Mammary epithelial cell (primary cell): ENCODE results near the gene ARSJ.

ENCODE experiments used
- EZH2 ChIP-seq: IDR thresholded peaks from 2 replicates; pipeline ENCODE4 v1.6.1; 2012; ENCODE audit warnings: low read length, inconsistent platforms, borderline replicate concordance
- TF ChIP-seq, protein P1 (sequence below), 2 donors: IDR thresholded peaks in 1 of 2; conservative IDR thresholded peaks in 1 of 2; 2 replicates each; pipeline ENCODE4 v1.5.1; 2011 to 2012; ENCODE audit warnings: inconsistent platforms in 2 of 2, low read length in 2 of 2, mild to moderate bottlenecking in 2 of 2, control low read depth in 1 of 2, low read depth in 1 of 2; ENCODE audit not compliant: insufficient read depth in 1 of 2; ENCODE audit errors: extremely low read depth in 1 of 2

GRCh38 chr4:113947484-113947883 is 32.0 kb downstream of the ARSJ start:
- TF ChIP-seq, protein P1, sequence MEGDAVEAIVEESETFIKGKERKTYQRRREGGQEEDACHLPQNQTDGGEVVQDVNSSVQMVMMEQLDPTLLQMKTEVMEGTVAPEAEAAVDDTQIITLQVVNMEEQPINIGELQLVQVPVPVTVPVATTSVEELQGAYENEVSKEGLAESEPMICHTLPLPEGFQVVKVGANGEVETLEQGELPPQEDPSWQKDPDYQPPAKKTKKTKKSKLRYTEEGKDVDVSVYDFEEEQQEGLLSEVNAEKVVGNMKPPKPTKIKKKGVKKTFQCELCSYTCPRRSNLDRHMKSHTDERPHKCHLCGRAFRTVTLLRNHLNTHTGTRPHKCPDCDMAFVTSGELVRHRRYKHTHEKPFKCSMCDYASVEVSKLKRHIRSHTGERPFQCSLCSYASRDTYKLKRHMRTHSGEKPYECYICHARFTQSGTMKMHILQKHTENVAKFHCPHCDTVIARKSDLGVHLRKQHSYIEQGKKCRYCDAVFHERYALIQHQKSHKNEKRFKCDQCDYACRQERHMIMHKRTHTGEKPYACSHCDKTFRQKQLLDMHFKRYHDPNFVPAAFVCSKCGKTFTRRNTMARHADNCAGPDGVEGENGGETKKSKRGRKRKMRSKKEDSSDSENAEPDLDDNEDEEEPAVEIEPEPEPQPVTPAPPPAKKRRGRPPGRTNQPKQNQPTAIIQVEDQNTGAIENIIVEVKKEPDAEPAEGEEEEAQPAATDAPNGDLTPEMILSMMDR (conservative IDR thresholded peaks at IDR 0.05 in 1 of 2, IDR thresholded peaks at IDR 0.05 in 1 of 2; ENCODE audit: extremely low read depth in 1 of 2, insufficient read depth in 1 of 2, low read depth in 1 of 2, low read length in 2 of 2) = no peak
- no peak for TF ChIP-seq EZH2
